Ishikawa (cell line): ENCODE measurements around the gene GSK3B.

Source experiments
- CEBPB ChIP-seq: IDR thresholded peaks from 2 replicates; pipeline ENCODE4 v1.6.1; 2012
- CREB1 ChIP-seq: IDR thresholded peaks from 2 replicates; pipeline ENCODE4 v1.6.1; 2012; ENCODE audit warnings: low read depth
- EGR1 ChIP-seq: IDR thresholded peaks from 2 replicates; pipeline ENCODE4 v1.6.1; 2012
- EP300 ChIP-seq: IDR thresholded peaks from 2 replicates; pipeline ENCODE4 v1.6.1; 2012; ENCODE audit warnings: borderline replicate concordance
- MAX ChIP-seq: IDR thresholded peaks from 2 replicates; pipeline ENCODE4 v1.6.1; 2012
- RAD21 ChIP-seq: IDR thresholded peaks from 2 replicates; pipeline ENCODE4 v1.6.1; 2012; ENCODE audit warnings: low read depth
- TAF1 ChIP-seq: IDR thresholded peaks from 2 replicates; pipeline ENCODE4 v1.6.1; 2012; ENCODE audit warnings: low read depth, mild to moderate bottlenecking
- TEAD4 ChIP-seq: IDR thresholded peaks from 2 replicates; pipeline ENCODE4 v1.6.1; 2012
- USF1 ChIP-seq: IDR thresholded peaks from 2 replicates; pipeline ENCODE4 v1.6.1; 2012
- YY1 ChIP-seq: IDR thresholded peaks from 2 replicates; pipeline ENCODE4 v1.6.1; 2012; ENCODE audit warnings: low read depth
- ZBTB7A ChIP-seq: IDR thresholded peaks from 2 replicates; pipeline ENCODE4 v1.6.1; 2012; ENCODE audit warnings: low read depth

- TF ChIP-seq RAD21 (no peak), YY1 (no peak), TAF1 (no peak), EGR1 (no peak), CREB1 (no peak), MAX (no peak), USF1 (no peak), CEBPB (no peak), EP300 (no peak), TEAD4 (no peak), ZBTB7A (no peak)
Measured at GRCh38 chr3:120119846-120120510, 25.7 kb upstream of the GSK3B start.
